Transverse colon (tissue), 4 donors: Measurements from ENCODE around the gene TRIM74. TPM values are rescaled to one million over a fixed set of nuclear protein-coding genes. Genes with fewer than 3 reads are reported as not detected.
"Not testable (repeated sequence)": the region's sequence is repeated elsewhere in the genome, so short reads cannot be mapped to it uniquely, and the experiment has no call there.

ENCODE experiments used
- DNase-seq: peaks from one replicate; pipeline ENCODE4 v3.0.0-alpha.2; 2019
- H3K27ac ChIP-seq, 4 donors: fragments of 200-600 bp; sonication (generic); 2 replicates each; pipeline ENCODE4 v1.5.1; 2016 to 2018; ENCODE audit warnings: inconsistent platforms in 4 of 4
- H3K27me3 ChIP-seq: fragments of 200-600 bp; sonication (generic); 2 replicates; pipeline ENCODE4 v1.5.1; 2017; ENCODE audit warnings: inconsistent platforms
- H3K36me3 ChIP-seq, 4 donors: fragments of 200-600 bp; sonication (generic); 2 replicates each; pipeline ENCODE4 v1.5.1; 2017 to 2019; ENCODE audit warnings: inconsistent platforms in 4 of 4
- H3K4me1 ChIP-seq, 4 donors: fragments of 200-600 bp; sonication (generic); 2 replicates each; pipeline ENCODE4 v1.5.1; 2017 to 2020; ENCODE audit warnings: inconsistent platforms in 4 of 4
- H3K4me3 ChIP-seq, 4 donors: fragments of 200-600 bp; sonication (generic); 1 replicate in 1 of 4; 2 replicates in 3 of 4; pipeline versions ENCODE4 v1.5.1 to v1.6.1; 2017 to 2019; ENCODE audit warnings: inconsistent platforms in 4 of 4
- H3K9me3 ChIP-seq, 2 donors: fragments of 200-600 bp; sonication (generic); 2 replicates each; pipeline ENCODE4 v1.5.1; 2017 to 2019; ENCODE audit warnings: inconsistent platforms in 2 of 2
- POLR2A ChIP-seq: fragments of 450-650 bp; IDR thresholded peaks from one replicate; pipeline ENCODE4 v1.6.1; 2016; ENCODE audit warnings: antibody characterized with exemption, mild to moderate bottlenecking, moderate library complexity
- POLR2AphosphoS5 ChIP-seq, 3 donors: sonication (generic); formaldehyde crosslinking; IDR thresholded peaks; one replicate each; pipeline ENCODE4 v1.6.1; 2016; ENCODE audit warnings: antibody characterized with exemption in 3 of 3
- WGBS, 2 donors: methylation state at CpG; one replicate each; pipeline ENCODE4 v1.1.5; 2018; ENCODE audit warnings: low coverage in 1 of 2; 5-methylcytosine and 5-hydroxymethylcytosine counted together
- in situ Hi-C, 4 donors: fragments of 200-750 bp; cut with MboI; loops; one replicate each; pipeline versions ENCODE4 v1.15.0 to v1.15.1; 2017; ENCODE audit warnings: low sequenced_read_pairs in 3 of 4, low pct_ligation_motif_present in 1 of 4, low pct_unique_long_range_greater_than_20kb in 1 of 4
- intact Hi-C: fragments of 100-400 bp; cut with DNase I; formaldehyde crosslinking; loops from one replicate; pipeline ENCODE4 v1.15.1; 2023; ENCODE audit warnings: low total_unique reads
- total RNA-seq, 4 donors: library from RNA; depleted of rRNA; stranded (reverse); fragments of >200 nt; gene quantifications; one replicate each; pipeline ENCODE4 v1.1.0, GENCODE V29; 2016

Gene TRIM74
- total RNA-seq, result under 1 TPM in 1 of 4 donors, not detected in 3; 0.82 TPM

GRCh38 chr7:72968980-72969516 lies at the start of gene TRIM74:
Gene TRIM74 (minus strand): TSS chr7:72969466. CDS start chr7:72966157, 3,309 bp downstream.
- H3K4me1 ChIP-seq, intact Hi-C loops, H3K4me3 ChIP-seq, in situ Hi-C loops, DNase-seq, H3K27me3 ChIP-seq, H3K9me3 ChIP-seq, H3K36me3 ChIP-seq, H3K27ac ChIP-seq: not testable (repeated sequence)
- WGBS, 2 donors, result 72% methylated on average over 15 of the region's 36 CpGs; no CpG with 5 or more reads in 1 of the 2 donors

- Histone ChIP-seq H3K27ac (peak overlapping the region; percentile 59 to 98 (median 94)), H3K4me3 (peak overlapping the region in 3 of 4 donors; percentile 43 to 64 (median 60)), H3K4me1 (peaks cover 0 to 10% (median 6%) of the 10 kb centered on the region in 4 donors)
- in situ Hi-C loops, H3K27me3 ChIP-seq, H3K9me3 ChIP-seq, intact Hi-C loops, H3K36me3 ChIP-seq: not testable (repeated sequence)
- WGBS, 2 donors, result 16 to 17% methylated on average over 10 of the region's 10 CpGs
- peak; percentile 6 for DNase-seq
Observed at GRCh38 chr7:73006491-73006890, 37.2 kb upstream of the TRIM74 start.

GRCh38 chr7:73005693-73006447 lies 36.6 kb upstream of the TRIM74 start:
- TF ChIP-seq POLR2AphosphoS5 (IDR thresholded peaks at IDR 0.05), result peak; percentile 75 to 95 (median 90)
- peak; percentile 88 for TF ChIP-seq POLR2A
- H3K4me1 ChIP-seq, result peaks cover 0 to 10% (median 6%) of the 10 kb centered on the region in 4 donors
- 0% methylated on average over 39 of the region's 66 CpGs; no CpG with 5 or more reads in 1 of the 2 donors for WGBS, 2 donors
- H3K9me3 ChIP-seq, H3K27me3 ChIP-seq, intact Hi-C loops, H3K36me3 ChIP-seq, in situ Hi-C loops: not testable (repeated sequence)
- H3K4me3 ChIP-seq, result peak overlapping the region; percentile 45 to 83 (median 62)
- peak; percentile 91 for DNase-seq
- peak overlapping the region; percentile 92 to 98 (median 94) for H3K27ac ChIP-seq

- DNase-seq, result peak; percentile 86
- intact Hi-C loops, result not testable (repeated sequence)
Observed at GRCh38 chr7:73005356-73005692, 36.1 kb upstream of the TRIM74 start.

GRCh38 chr7:72997887-72998468 lies 28.7 kb upstream of the TRIM74 start:
- in situ Hi-C loops, H3K36me3 ChIP-seq, H3K4me1 ChIP-seq, DNase-seq, H3K27me3 ChIP-seq, H3K27ac ChIP-seq, H3K4me3 ChIP-seq, H3K9me3 ChIP-seq, intact Hi-C loops: not testable (repeated sequence)
- no CpG with 5 or more reads among the region's 11 CpGs for WGBS, 2 donors

More at GRCh38 chr7:73005356-73005692, 36.1 kb upstream of the TRIM74 start:
- H3K27ac ChIP-seq, result peak overlapping the region; percentile 92 to 98 (median 94)
- WGBS, 2 donors, result 1% methylated on average over 18 of the region's 30 CpGs; no CpG with 5 or more reads in 1 of the 2 donors
- H3K9me3 ChIP-seq, H3K36me3 ChIP-seq, in situ Hi-C loops, H3K27me3 ChIP-seq: not testable (repeated sequence)
- peaks cover 0 to 10% (median 6%) of the 10 kb centered on the region in 4 donors for H3K4me1 ChIP-seq
- H3K4me3 ChIP-seq, result peak overlapping the region; percentile 44 to 83 (median 62)

GRCh38 chr7:72997447-72997846 lies 28.2 kb upstream of the TRIM74 start:
- intact Hi-C loops, in situ Hi-C loops: not testable (repeated sequence)

GRCh38 chr7:72995484-72995883 lies 26.2 kb upstream of the TRIM74 start:
- in situ Hi-C loops, H3K4me1 ChIP-seq, H3K27me3 ChIP-seq, intact Hi-C loops, H3K36me3 ChIP-seq, H3K27ac ChIP-seq, DNase-seq, H3K4me3 ChIP-seq, H3K9me3 ChIP-seq: not testable (repeated sequence)
- 98% methylated on average over 6 of the region's 8 CpGs; no CpG with 5 or more reads in 1 of the 2 donors for WGBS, 2 donors

More at GRCh38 chr7:72997447-72997846, 28.2 kb upstream of the TRIM74 start:
- not testable (repeated sequence) for H3K27me3 ChIP-seq, H3K4me1 ChIP-seq, H3K4me3 ChIP-seq, DNase-seq, H3K9me3 ChIP-seq, H3K27ac ChIP-seq, H3K36me3 ChIP-seq
- WGBS, 2 donors, result 75% methylated on average over 4 of the region's 8 CpGs; no CpG with 5 or more reads in 1 of the 2 donors

- peak; percentile 23 for DNase-seq
- in situ Hi-C loops, intact Hi-C loops, H3K4me3 ChIP-seq, H3K27me3 ChIP-seq, H3K4me1 ChIP-seq, H3K9me3 ChIP-seq, H3K36me3 ChIP-seq, H3K27ac ChIP-seq: not testable (repeated sequence)
- 60% methylated on average over 5 of the region's 14 CpGs; no CpG with 5 or more reads in 1 of the 2 donors for whole genome bisulfite sequencing, 2 donors
Observed at GRCh38 chr7:72990146-72990913, 21.1 kb upstream of the TRIM74 start.

GRCh38 chr7:72982084-72982483 lies 12.8 kb upstream of the TRIM74 start:
- H3K27ac ChIP-seq, in situ Hi-C loops, H3K4me1 ChIP-seq, H3K36me3 ChIP-seq, intact Hi-C loops, H3K27me3 ChIP-seq, DNase-seq, H3K9me3 ChIP-seq, H3K4me3 ChIP-seq: not testable (repeated sequence)
- 98% methylated on average over 7 of the region's 11 CpGs; no CpG with 5 or more reads in 1 of the 2 donors for WGBS, 2 donors

- no CpG with 5 or more reads among the region's 6 CpGs for WGBS, 2 donors
- H3K9me3 ChIP-seq, in situ Hi-C loops, H3K27me3 ChIP-seq, H3K4me1 ChIP-seq, H3K4me3 ChIP-seq, DNase-seq, H3K27ac ChIP-seq, H3K36me3 ChIP-seq, intact Hi-C loops: not testable (repeated sequence)
Observed at GRCh38 chr7:72980382-72980781, 11.1 kb upstream of the TRIM74 start.
